HG03442 (cell line): ENCODE results near the gene NOS3.
A peak's percentile ranks its signal among the peaks of the same experiment; 100 is the strongest.

Experiments used
- ATAC-seq: cut with Tn5 transposase; IDR thresholded peaks from one replicate; pipeline ENCODE4 v1.9.1; 2021; ENCODE audit warnings: mild to moderate bottlenecking, moderate library complexity; ENCODE audit not compliant: unreplicated experiment

The NOS3 gene

DNA sequence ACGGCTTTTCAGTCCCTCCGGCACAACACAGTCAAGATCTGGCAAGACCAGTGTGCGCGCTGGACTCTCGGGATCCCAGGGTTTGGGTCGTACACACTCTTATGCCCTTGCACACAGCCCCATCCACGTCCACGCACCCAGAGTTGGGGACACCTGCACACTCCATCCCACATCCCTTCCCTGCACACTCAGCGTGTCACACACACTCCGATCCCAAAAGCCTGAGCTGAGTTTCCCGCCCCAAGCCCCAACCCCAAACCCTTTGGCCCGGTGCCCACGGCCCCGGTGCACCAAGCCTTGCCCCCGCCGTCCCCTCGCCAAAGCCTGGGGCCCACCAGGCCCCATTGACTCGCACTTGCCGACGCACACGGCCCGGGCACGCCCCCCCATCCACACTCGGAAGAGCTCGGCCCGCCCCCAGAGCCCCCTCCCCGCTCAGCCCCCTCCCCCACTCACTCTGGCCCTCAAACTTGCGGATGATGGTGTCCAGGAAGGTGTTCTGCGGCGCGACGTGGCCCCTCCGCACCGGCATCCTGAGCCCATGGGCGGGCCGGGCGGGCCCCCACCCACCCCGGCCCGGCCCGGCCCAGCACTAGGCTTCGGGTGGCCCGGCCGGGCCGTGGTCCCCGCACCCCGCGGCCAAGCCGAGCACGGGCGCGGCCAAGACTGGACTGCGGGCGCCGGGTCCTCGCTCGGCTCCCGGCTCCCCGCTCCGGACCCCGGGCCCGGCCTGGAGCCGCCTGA lies 13.3 kb upstream of the NOS3 start:
- no peak for ATAC-seq

DNA sequence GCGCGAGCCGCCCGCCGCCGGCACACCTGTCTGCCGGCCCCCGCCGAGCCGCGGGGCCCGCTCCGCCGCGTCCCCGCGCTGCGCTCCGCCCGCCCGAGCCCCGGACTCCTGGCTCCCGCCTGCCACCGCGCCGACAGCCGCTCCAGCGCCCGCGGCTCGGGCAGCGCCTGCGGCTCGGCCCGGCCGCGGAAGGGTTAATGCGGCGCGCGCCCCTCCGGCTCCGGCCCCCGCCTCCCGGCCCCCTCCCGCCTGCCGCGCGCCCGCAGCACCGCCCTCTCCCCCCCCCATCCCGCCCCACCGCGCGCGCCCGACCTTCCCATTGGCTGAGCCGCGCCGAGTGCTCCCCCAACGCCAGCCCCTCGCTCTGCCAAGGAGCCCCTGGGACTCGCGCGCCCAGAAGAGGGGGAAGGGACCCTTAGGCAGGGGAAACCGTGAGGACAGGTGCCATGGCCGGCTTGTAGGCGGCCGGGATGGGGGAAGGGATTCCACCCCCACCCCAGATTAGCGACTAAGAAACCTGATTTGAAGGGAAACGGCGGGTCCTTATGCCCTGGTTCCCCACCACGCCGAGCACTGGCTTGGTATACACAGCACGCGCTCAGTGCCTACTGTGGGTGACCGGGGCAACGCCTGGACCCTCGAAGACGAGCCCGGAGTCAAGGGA lies 12.6 kb upstream of the NOS3 start, which contains the start of gene KCNH2:
Gene KCNH2, minus strand, starts transcription at position 196 of the 664 bp plus-strand sequence. CDS start 408 bp downstream, outside the sequence.
- no peak for ATAC-seq

GRCh38 chr7:150979713-150980390 lies 11.0 kb upstream of the NOS3 start:
- no peak for ATAC-seq

DNA sequence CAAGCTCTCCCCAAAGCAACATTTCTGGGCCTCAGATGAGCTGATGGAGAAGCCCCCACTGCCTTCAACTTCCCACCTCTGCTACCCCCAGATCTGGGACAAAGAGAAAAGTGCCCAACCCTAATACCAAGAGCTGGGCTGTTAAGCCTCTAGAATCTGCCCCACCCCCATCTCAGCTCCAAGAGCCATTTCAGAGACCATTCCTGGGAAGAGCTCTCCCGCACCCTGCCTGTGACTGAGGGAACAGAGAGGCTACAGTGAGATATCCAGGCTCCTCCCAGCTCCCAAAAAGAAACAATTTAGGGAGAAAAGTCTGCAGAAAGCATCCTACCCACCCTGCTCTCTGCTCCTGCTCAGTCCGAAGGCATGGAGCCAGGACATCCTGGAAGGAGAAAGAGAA lies 10.2 kb upstream of the NOS3 start:
- no peak for ATAC-seq

- ATAC-seq, result no peak
Measured at GRCh38 chr7:150981644-150982043, 9.2 kb upstream of the NOS3 start.

DNA sequence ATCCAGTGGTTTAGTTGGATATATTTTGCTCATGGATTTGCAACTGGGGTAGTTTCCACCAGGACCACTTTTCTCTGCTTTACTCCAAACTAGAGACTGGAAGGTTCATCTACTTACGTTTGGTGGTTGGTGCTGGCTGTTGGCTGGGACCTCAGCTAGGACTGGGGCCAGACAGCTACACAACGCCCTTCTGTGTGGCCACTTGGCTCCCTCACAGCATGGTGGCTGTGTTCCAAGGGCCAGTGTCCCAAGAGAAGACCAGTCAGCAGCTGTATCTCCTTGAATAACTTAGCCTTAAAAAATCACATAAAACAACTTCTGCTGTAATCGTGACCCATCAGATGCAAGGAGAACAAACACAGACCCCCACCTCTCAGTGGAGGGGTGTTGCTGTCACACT lies 8.5 kb upstream of the NOS3 start:
- ATAC-seq, result no peak

- no peak for ATAC-seq
Measured at GRCh38 chr7:150983893-150984368, 6.9 kb upstream of the NOS3 start.

DNA sequence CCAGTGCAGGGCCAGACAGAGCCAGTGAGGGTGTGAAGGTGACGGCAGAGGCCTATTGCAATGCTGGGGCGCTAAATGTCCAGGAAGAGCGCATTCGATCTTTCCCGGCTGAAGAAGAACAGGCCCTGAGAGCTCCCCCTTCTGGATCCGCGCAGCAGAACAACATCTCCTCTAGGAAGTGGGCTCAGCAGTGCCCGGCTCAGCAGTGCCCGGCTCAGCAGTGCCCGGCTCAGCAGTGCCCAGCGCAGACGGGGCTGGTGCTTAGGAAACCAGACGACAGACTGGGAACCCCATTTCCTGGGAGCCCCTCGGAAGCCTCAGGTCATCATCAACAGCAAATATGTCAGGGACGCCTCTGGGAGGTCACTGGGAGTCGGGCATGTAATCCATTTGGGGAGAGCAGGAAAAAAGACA lies 4.7 kb upstream of the NOS3 start:
- ATAC-seq, result peak; percentile 60

GRCh38 chr7:150986556-150986955 lies 4.3 kb upstream of the NOS3 start:
- ATAC-seq, result no peak

- ATAC-seq, result no peak
Measured at GRCh38 chr7:150988230-150989226, 2.3 kb upstream of the NOS3 start.

- ATAC-seq, result no peak
Measured at GRCh38 chr7:150989456-150989855, 1.4 kb upstream of the NOS3 start.

GRCh38 chr7:150992051-150992640 lies 1.3 kb downstream of the NOS3 start:
- no peak for ATAC-seq

DNA sequence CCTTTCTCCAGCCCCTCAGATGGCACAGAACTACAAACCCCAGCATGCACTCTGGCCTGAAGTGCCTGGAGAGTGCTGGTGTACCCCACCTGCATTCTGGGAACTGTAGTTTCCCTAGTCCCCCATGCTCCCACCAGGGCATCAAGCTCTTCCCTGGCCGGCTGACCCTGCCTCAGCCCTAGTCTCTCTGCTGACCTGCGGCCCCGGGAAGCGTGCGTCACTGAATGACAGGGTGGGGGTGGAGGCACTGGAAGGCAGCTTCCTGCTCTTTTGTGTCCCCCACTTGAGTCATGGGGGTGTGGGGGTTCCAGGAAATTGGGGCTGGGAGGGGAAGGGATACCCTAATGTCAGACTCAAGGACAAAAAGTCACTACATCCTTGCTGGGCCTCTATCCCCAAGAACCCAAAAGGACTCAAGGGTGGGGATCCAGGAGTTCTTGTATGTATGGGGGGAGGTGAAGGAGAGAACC lies 2.1 kb downstream of the NOS3 start:
- no peak for ATAC-seq

DNA sequence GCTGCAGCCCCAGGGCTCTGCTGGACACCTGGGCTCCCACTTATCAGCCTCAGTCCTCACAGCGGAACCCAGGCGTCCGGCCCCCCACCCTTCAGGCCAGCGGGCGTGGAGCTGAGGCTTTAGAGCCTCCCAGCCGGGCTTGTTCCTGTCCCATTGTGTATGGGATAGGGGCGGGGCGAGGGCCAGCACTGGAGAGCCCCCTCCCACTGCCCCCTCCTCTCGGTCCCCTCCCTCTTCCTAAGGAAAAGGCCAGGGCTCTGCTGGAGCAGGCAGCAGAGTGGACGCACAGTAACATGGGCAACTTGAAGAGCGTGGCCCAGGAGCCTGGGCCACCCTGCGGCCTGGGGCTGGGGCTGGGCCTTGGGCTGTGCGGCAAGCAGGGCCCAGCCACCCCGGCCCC lies 2.7 kb downstream of the NOS3 start:
- no peak for ATAC-seq

- ATAC-seq, result no peak
Measured at GRCh38 chr7:150994141-150994837, 3.5 kb downstream of the NOS3 start.

DNA sequence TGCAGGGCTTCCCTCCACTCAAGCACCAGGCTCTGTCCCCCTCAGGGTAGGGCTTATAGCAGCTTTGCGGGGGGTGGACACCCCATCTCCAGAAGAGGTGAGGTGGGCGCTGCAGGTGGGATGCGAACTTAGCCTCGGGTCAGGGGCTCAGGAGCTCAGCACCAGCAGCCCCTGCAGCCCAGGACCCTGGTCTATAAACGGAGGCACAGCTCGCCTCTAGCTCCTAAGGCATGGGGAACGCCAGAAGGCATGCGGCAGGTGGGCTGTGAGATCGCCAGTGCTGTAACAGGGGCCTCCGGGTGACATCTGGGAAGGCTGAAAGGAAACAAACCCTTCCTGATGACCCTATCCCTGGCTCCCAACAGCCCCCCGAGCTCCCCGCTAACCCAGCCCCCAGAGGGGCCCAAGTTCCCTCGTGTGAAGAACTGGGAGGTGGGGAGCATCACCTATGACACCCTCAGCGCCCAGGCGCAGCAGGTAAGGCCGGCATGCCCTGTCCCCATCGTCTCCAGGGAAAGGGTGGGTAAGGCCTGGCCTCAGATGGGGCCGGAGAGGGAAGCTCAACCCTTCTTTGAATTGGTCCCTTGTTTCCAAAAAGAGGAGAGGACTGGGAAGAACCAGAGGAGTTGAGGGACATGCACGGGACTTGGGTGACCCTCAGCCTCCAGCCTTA lies 4.2 kb downstream of the NOS3 start:
- ATAC-seq, result no peak

DNA sequence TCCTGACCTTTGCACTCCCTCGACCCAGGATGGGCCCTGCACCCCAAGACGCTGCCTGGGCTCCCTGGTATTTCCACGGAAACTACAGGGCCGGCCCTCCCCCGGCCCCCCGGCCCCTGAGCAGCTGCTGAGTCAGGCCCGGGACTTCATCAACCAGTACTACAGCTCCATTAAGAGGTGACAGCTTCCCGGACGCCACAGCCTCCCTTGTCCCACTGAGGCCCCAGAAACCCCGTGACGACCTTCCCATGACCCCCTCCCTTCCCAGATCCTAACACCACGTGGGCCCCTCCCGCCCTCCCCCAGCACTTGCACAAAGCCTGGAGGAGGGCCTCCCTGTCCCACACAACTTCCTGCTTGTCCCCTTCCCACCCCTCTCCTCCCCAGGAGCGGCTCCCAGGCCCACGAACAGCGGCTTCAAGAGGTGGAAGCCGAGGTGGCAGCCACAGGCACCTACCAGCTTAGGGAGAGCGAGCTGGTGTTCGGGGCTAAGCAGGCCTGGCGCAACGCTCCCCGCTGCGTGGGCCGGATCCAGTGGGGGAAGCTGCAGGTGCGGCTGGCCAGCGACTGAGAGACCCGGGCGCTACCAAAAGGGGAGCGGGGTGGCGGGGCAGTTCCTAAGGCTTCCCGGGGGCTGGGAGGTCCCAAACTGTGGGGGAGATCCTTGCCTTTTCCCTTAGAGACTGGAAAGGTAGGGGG lies 5.7 kb downstream of the NOS3 start:
- no peak for ATAC-seq

GRCh38 chr7:150997075-150997511 lies 6.3 kb downstream of the NOS3 start:
- no peak for ATAC-seq
